Measurements from ENCODE around the gene KNG1. TPM values are rescaled to one million over a fixed set of nuclear protein-coding genes. Genes with fewer than 3 reads are reported as not detected.

Gene KNG1
- total RNA-seq, 8 experiments from 2014 or later: 0.04 to 0.24 (median 0.10) TPM; not detected in 3

DNA sequence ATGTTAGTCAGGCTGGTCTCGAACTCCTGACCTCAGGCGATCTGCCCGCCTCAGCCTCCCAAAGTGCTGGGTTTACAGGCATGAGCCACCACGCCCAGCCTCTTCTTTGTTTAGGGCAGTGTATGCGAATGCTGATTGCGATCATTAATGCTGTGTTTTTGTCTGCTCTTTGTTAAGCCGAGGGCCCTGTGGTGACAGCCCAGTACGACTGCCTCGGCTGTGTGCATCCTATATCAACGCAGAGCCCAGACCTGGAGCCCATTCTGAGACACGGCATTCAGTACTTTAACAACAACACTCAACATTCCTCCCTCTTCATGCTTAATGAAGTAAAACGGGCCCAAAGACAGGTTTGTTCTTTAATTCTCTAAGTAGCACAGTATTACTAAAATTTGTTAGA is 7.8 kb downstream of the KNG1 start:
- no peak overlapping the region for H3K4me3 ChIP-seq
- in situ Hi-C loops (cut with MboI; ENCODE audit: low pct_unique_long_range_greater_than_20kb in 2 of 9, low sequenced_read_pairs in 9 of 9, unreplicated experiment in 9 of 9): no loop called here
- ATAC-seq (replicated peaks in 6 of 8): no peak
- WGBS, 10 experiments: 33 to 100% (median 71%) methylated on average over 1 to 7 of the region's 12 CpGs; no CpG with 5 or more reads in 1 of the 10 experiments
- H3K4me1 ChIP-seq (replicated peaks in 1 of 2): no peaks in the 10 kb centered on the region
- H3K27ac ChIP-seq: no peak overlapping the region

- no peaks in the 10 kb centered on the region for H3K4me1 ChIP-seq (replicated peaks in 1 of 2)
- no peak for ATAC-seq (replicated peaks in 6 of 8)
- H3K4me3 ChIP-seq: no peak overlapping the region
- in situ Hi-C loops (cut with MboI; ENCODE audit: low pct_unique_long_range_greater_than_20kb in 2 of 9, low sequenced_read_pairs in 9 of 9, unreplicated experiment in 9 of 9): no loop called here
- H3K27ac ChIP-seq: no peak overlapping the region
- 53 to 100% (median 78%) methylated on average over 1 to 4 of the region's 4 CpGs; no CpG with 5 or more reads in 2 of the 10 experiments for WGBS, 10 experiments
Observed at GRCh38 chr3:186732169-186732766, 15.1 kb downstream of the KNG1 start.

GRCh38 chr3:186742618-186743380 is 25.6 kb downstream of the KNG1 start:
- Histone ChIP-seq H3K27ac (no peak overlapping the region), H3K4me3 (no peak overlapping the region), H3K4me1 (replicated peaks in 1 of 2) (no peaks in the 10 kb centered on the region)
- in situ Hi-C loops (cut with MboI; ENCODE audit: low pct_unique_long_range_greater_than_20kb in 2 of 9, low sequenced_read_pairs in 9 of 9, unreplicated experiment in 9 of 9): no loop called here
- WGBS, 10 experiments: 38 to 95% (median 78%) methylated on average over 2 to 7 of the region's 7 CpGs
- no peak for ATAC-seq (replicated peaks in 6 of 8)

DNA sequence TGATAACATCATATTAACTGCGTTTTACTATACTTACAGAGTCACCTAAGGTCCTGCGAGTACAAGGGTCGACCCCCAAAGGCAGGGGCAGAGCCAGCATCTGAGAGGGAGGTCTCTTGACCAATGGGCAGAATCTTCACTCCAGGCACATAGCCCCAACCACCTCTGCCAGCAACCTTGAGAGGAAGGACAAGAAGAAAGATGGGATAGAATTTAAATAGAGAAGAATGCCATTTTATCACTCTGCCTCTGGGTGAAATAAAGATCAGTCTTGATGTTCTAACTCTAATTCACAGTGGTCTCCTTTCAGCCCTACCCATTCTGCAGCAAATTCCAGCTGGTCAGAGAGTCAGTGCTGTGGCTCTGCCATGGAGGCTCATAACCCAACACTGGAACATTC is 26.5 kb downstream of the KNG1 start:
- Histone ChIP-seq H3K4me1 (replicated peaks in 1 of 2) (no peaks in the 10 kb centered on the region), H3K27ac (no peak overlapping the region), H3K4me3 (no peak overlapping the region)
- WGBS, 10 experiments: 32 to 100% (median 70%) methylated on average over 1 to 3 of the region's 3 CpGs; no CpG with 5 or more reads in 1 of the 10 experiments
- in situ Hi-C loops (cut with MboI; ENCODE audit: low pct_unique_long_range_greater_than_20kb in 2 of 9, low sequenced_read_pairs in 9 of 9, unreplicated experiment in 9 of 9): no loop called here
- ATAC-seq (replicated peaks in 6 of 8): no peak

GRCh38 chr3:186746008-186746407 is 28.8 kb downstream of the KNG1 start:
- in situ Hi-C loops (cut with MboI; ENCODE audit: low pct_unique_long_range_greater_than_20kb in 2 of 9, low sequenced_read_pairs in 9 of 9, unreplicated experiment in 9 of 9): no loop called here
- 11 to 70% (median 47%) methylated on average over 2 to 9 of the region's 10 CpGs; no CpG with 5 or more reads in 2 of the 10 experiments for WGBS, 10 experiments
- Histone ChIP-seq H3K27ac (no peak overlapping the region), H3K4me3 (no peak overlapping the region), H3K4me1 (replicated peaks in 1 of 2) (no peaks in the 10 kb centered on the region)
- peak in 3 of 8 experiments; percentile 78 to 100 (median 99) for ATAC-seq (replicated peaks in 6 of 8)

DNA sequence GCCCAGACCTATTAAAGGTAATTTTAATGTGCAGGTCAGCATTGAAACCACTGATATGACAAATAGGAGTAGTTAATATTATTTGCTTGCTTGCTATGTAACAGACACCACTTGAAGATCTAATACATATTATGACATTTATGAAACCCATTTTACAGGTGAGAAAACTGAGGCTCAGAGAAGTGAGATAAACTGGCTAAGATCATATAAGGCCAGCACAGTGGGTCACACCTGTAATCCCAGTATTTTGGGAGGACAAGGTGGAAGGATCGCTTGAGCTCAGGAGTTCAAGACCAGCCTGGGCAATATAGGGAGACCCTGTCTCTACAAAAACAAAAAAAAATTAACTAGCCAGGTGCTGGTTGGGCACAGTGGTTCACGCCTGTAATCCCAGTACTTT is 33.2 kb downstream of the KNG1 start:
- Histone ChIP-seq H3K4me3 (no peak overlapping the region), H3K27ac (no peak overlapping the region), H3K4me1 (replicated peaks in 1 of 2) (no peaks in the 10 kb centered on the region)
- in situ Hi-C loops (cut with MboI; ENCODE audit: low pct_unique_long_range_greater_than_20kb in 2 of 9, low sequenced_read_pairs in 9 of 9, unreplicated experiment in 9 of 9): no loop called here
- ATAC-seq (replicated peaks in 6 of 8): no peak
- WGBS, 10 experiments: 50 to 100% (median 86%) methylated on average over 1 to 2 of the region's 2 CpGs; no CpG with 5 or more reads in 3 of the 10 experiments

- H3K27ac ChIP-seq: no peak overlapping the region
- 0 to 100% (median 68%) methylated on average over 1 to 3 of the region's 3 CpGs; no CpG with 5 or more reads in 4 of the 10 experiments for WGBS, 10 experiments
- no peak overlapping the region for H3K4me3 ChIP-seq
- peak in 3 of 8 experiments; percentile 23 to 81 (median 57) for ATAC-seq (replicated peaks in 6 of 8)
- in situ Hi-C loops (cut with MboI; ENCODE audit: low pct_unique_long_range_greater_than_20kb in 2 of 9, low sequenced_read_pairs in 9 of 9, unreplicated experiment in 9 of 9): no loop called here
- H3K4me1 ChIP-seq (replicated peaks in 1 of 2): no peaks in the 10 kb centered on the region
Observed at GRCh38 chr3:186751480-186751879, 34.3 kb downstream of the KNG1 start.

GRCh38 chr3:186754006-186754405 is 36.8 kb downstream of the KNG1 start:
- no peak for ATAC-seq (replicated peaks in 6 of 8)
- Histone ChIP-seq H3K4me3 (no peak overlapping the region), H3K27ac (no peak overlapping the region), H3K4me1 (replicated peaks in 1 of 2) (no peaks in the 10 kb centered on the region)
- 67 to 100% (median 86%) methylated on average over 1 to 7 of the region's 7 CpGs; no CpG with 5 or more reads in 2 of the 10 experiments for WGBS, 10 experiments
- in situ Hi-C loops (cut with MboI; ENCODE audit: low pct_unique_long_range_greater_than_20kb in 2 of 9, low sequenced_read_pairs in 9 of 9, unreplicated experiment in 9 of 9): no loop called here

GRCh38 chr3:186754871-186755270 is 37.7 kb downstream of the KNG1 start:
- WGBS, 10 experiments: 68 to 100% (median 83%) methylated on average over 2 to 5 of the region's 5 CpGs; no CpG with 5 or more reads in 3 of the 10 experiments
- no peak for ATAC-seq (replicated peaks in 6 of 8)
- Histone ChIP-seq H3K4me1 (replicated peaks in 1 of 2) (no peaks in the 10 kb centered on the region), H3K4me3 (no peak overlapping the region), H3K27ac (no peak overlapping the region)
- in situ Hi-C loops (cut with MboI; ENCODE audit: low pct_unique_long_range_greater_than_20kb in 2 of 9, low sequenced_read_pairs in 9 of 9, unreplicated experiment in 9 of 9): no loop called here

- 64 to 98% (median 93%) methylated on average over 2 to 8 of the region's 8 CpGs; no CpG with 5 or more reads in 1 of the 10 experiments for WGBS, 10 experiments
- H3K27ac ChIP-seq: no peak overlapping the region
- ATAC-seq (replicated peaks in 6 of 8): no peak
- H3K4me3 ChIP-seq: no peak overlapping the region
- no peaks in the 10 kb centered on the region for H3K4me1 ChIP-seq (replicated peaks in 1 of 2)
- in situ Hi-C loops (cut with MboI; ENCODE audit: low pct_unique_long_range_greater_than_20kb in 2 of 9, low sequenced_read_pairs in 9 of 9, unreplicated experiment in 9 of 9): no loop called here
Observed at GRCh38 chr3:186757214-186757613, 40.1 kb downstream of the KNG1 start.

GRCh38 chr3:186757686-186758220 is 40.6 kb downstream of the KNG1 start:
- Histone ChIP-seq H3K4me3 (no peak overlapping the region), H3K4me1 (replicated peaks in 1 of 2) (no peaks in the 10 kb centered on the region), H3K27ac (no peak overlapping the region)
- no peak for ATAC-seq (replicated peaks in 6 of 8)
- in situ Hi-C loops (cut with MboI; ENCODE audit: low pct_unique_long_range_greater_than_20kb in 2 of 9, low sequenced_read_pairs in 9 of 9, unreplicated experiment in 9 of 9): no loop called here
- 67 to 92% (median 89%) methylated on average over 3 to 7 of the region's 8 CpGs; no CpG with 5 or more reads in 3 of the 10 experiments for WGBS, 10 experiments

DNA sequence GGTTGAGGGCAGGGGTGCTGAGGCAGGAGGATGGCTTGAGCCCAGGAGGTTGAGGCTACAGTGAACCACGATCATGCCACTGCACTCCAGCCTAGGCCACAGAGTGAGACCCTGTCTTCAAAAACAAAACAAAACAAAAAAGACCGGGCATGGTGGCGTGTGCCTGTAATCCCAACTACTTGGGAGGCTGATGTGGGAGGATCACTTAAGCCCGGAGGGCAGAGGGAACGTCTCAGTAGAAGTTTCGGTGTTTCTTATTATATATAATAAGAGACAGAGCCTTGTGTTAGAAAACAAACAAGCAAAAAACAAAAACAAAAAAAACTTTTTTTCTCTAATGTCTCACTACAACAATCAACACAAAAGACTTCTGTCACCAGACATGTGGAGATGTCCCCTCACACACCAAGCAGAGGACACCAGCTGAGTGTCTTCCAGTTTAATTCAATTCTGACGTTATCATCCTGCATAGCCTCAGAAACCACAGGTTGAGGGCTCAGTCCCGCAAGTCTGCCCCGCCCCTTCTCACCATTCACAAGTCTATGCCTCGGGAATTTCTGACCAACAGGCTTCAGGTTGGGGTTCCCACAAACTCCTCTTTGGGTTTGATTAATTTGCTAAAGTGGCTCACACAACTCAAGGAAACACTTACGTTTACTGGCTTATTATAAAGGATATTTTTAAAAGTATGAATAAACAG is 42.2 kb downstream of the KNG1 start:
- H3K4me1 ChIP-seq (replicated peaks in 1 of 2): no peaks in the 10 kb centered on the region
- 30 to 100% (median 76%) methylated on average over 1 to 11 of the region's 11 CpGs for WGBS, 10 experiments
- in situ Hi-C loops (cut with MboI; ENCODE audit: low pct_unique_long_range_greater_than_20kb in 2 of 9, low sequenced_read_pairs in 9 of 9, unreplicated experiment in 9 of 9): no loop called here
- H3K27ac ChIP-seq: no peak overlapping the region
- no peak overlapping the region for H3K4me3 ChIP-seq
- ATAC-seq (replicated peaks in 6 of 8): peak in 2 of 8 experiments; percentile 38 to 67
